Measurements from ENCODE around the gene PEMT. TPM values are rescaled to one million over a fixed set of nuclear protein-coding genes. Genes with fewer than 3 reads are reported as not detected.

PEMT gene
- total RNA-seq, 1 donor from 2014 or later, result 87.2 TPM

DNA sequence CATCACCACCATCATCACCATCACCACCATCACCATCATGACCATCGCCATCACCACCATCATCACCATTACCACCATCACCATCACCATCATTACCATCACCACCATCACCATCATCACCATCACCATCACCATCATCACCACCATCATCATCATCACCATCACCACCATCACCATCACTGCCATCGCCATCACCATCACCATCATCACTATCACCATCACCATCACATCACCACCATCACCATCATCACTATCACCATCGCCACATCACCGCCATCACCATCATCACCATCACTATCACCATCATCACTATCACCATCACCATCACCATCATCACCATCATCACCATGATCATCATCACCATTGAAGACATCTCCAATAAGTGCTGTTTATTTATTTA lies 131.5 kb downstream of the PEMT start:
- DNase-seq (ENCODE audit: low read depth), result no peak
- H3K36me3 ChIP-seq (ENCODE audit: control insufficient read depth, insufficient read depth, low read length), result no peaks in the 10 kb centered on the region
- TF ChIP-seq, protein P1, sequence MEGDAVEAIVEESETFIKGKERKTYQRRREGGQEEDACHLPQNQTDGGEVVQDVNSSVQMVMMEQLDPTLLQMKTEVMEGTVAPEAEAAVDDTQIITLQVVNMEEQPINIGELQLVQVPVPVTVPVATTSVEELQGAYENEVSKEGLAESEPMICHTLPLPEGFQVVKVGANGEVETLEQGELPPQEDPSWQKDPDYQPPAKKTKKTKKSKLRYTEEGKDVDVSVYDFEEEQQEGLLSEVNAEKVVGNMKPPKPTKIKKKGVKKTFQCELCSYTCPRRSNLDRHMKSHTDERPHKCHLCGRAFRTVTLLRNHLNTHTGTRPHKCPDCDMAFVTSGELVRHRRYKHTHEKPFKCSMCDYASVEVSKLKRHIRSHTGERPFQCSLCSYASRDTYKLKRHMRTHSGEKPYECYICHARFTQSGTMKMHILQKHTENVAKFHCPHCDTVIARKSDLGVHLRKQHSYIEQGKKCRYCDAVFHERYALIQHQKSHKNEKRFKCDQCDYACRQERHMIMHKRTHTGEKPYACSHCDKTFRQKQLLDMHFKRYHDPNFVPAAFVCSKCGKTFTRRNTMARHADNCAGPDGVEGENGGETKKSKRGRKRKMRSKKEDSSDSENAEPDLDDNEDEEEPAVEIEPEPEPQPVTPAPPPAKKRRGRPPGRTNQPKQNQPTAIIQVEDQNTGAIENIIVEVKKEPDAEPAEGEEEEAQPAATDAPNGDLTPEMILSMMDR (IDR thresholded peaks at IDR 0.05; ENCODE audit: insufficient read depth, low read length, poor library complexity, severe bottlenecking), result no peak
- H3K27me3 ChIP-seq (ENCODE audit: control insufficient read depth, insufficient read depth, low read length), result no peaks in the 10 kb centered on the region
- H3K4me3 ChIP-seq (ENCODE audit: low read depth, low read length), result no peak overlapping the region

DNA sequence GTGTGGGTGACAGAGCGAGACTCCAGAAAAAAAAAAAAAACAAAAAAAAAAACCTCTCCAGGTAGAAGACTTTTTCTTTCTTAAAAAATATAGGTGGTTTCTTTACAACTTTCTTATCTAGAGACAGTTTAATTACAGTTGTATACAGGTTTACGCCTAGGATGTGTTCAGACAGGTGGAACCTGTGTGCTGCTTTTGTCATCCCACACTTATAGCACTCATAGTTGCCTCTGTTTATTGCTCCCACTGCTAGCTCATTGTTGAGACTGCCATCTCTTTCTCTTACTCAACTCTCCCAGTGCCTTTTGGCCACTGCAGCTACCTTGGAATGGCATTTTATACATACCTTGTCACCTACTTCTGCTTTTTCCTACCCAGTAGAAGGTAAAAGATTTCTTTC lies 133.8 kb downstream of the PEMT start:
- DNase-seq (ENCODE audit: low read depth), result no peak
- Histone ChIP-seq H3K36me3 (ENCODE audit: control insufficient read depth, insufficient read depth, low read length) (no peaks in the 10 kb centered on the region), H3K27me3 (ENCODE audit: control insufficient read depth, insufficient read depth, low read length) (no peaks in the 10 kb centered on the region), H3K4me3 (ENCODE audit: low read depth, low read length) (no peak overlapping the region)
- TF ChIP-seq, protein P1 (IDR thresholded peaks at IDR 0.05; ENCODE audit: insufficient read depth, low read length, poor library complexity, severe bottlenecking), result no peak

DNA sequence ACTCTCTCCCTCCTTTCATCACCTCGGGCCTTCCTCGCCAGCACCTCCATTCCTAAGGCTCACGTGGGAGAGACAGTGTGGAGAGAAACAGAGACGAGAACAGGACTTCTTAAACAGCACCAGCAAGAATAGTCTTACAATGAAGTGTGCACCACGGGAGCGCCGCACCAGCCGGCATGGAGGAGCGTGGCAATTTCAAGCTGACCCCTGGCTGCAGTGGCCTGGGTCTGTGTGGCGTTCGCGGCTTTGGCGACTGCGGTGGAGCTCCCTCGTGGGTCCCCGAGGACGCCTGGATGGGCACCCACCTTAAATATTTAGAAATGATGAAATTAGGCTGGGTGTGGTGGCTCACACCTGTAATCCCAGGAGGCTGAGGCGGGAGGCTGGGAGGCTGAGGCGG lies 135.3 kb downstream of the PEMT start:
- no peak for DNase-seq (ENCODE audit: low read depth)
- no peaks in the 10 kb centered on the region for H3K36me3 ChIP-seq (ENCODE audit: control insufficient read depth, insufficient read depth, low read length)
- H3K4me3 ChIP-seq (ENCODE audit: low read depth, low read length), result no peak overlapping the region
- H3K27me3 ChIP-seq (ENCODE audit: control insufficient read depth, insufficient read depth, low read length), result no peaks in the 10 kb centered on the region
- TF ChIP-seq, protein P1 (IDR thresholded peaks at IDR 0.05; ENCODE audit: insufficient read depth, low read length, poor library complexity, severe bottlenecking), result no peak

Other genes with a start within 250 kb of the PEMT start
- gene MED9, start 114.7 kb downstream of the PEMT start, total RNA-seq, result 11.9 and 16.8 TPM in 2 replicates
- gene RASD1, start 95.3 kb downstream of the PEMT start, total RNA-seq, result 0.17 and 0.21 TPM in 2 replicates
- 31.3 and 35.0 TPM in 2 replicates for gene RAI1, start 89.8 kb upstream of the PEMT start, total RNA-seq
- gene SREBF1, start 245.3 kb upstream of the PEMT start, total RNA-seq, result 83.0 and 88.2 TPM in 2 replicates